ENCODE measurements around the gene DVL2.

The DVL2 gene

DNA sequence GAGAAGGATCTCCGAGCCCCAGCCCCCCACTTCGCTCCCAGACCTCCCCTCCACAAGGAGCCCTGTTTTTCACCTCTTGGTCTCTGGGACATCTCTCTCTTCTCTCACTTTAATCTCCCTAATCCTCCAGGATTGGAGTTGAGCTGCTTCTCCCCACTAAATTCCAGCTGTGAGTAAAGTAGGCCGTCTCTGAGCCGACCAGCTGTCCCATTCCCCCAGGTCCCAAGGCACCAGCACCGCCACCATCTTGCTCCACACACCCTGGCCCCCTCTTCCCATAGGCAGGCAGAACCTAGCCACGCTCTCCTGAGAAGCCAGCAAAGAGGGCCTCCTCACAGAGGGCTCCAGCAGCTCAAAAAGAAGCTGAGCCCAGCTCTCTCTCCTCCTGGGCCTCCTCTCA, 15.6 kb downstream of the DVL2 start:
- no peak for DNase-seq
- Histone ChIP-seq H3K18ac (ENCODE audit: low read depth in 1 of 2, low read length in 2 of 2) (peak overlapping the region; percentile 38 to 45), H3K27me3 (ENCODE audit: control insufficient read depth in 1 of 2, insufficient read depth in 1 of 2, low read length in 2 of 2) (no peaks in the 10 kb centered on the region), H3K36me3 (ENCODE audit: control insufficient read depth in 1 of 2, insufficient read depth in 2 of 2, low read depth in 1 of 2, low read length in 2 of 2) (peaks cover 28 to 31% of the 10 kb centered on the region in 2 experiments), H3K4me3 (ENCODE audit: insufficient read depth in 1 of 2, low read depth in 1 of 2, low read length in 2 of 2) (no peak overlapping the region), H3K9ac (ENCODE audit: low read length) (peak overlapping the region; percentile 96), H4K91ac (ENCODE audit: low read length) (peak overlapping the region; percentile 57), H2BK12ac (ENCODE audit: low read length in 2 of 2) (peak overlapping the region; percentile 70 to 75), H3K4ac (ENCODE audit: low read depth in 1 of 2, low read length in 2 of 2) (peak overlapping the region in 1 of 2 experiments; percentile 36), H3K9me3 (ENCODE audit: control insufficient read depth, low read length) (no peaks in the 10 kb centered on the region), H2BK5ac (ENCODE audit: low read depth, low read length, poor library complexity, severe bottlenecking) (no peak overlapping the region), H3K23ac (ENCODE audit: low read length in 2 of 2) (no peak overlapping the region), H3K4me2 (ENCODE audit: low read length, poor library complexity, severe bottlenecking) (no peak overlapping the region), H2BK120ac (ENCODE audit: low read depth, low read length) (peak overlapping the region; percentile 58), H3K4me1 (ENCODE audit: control insufficient read depth, insufficient read depth, low read depth, low read length) (peaks cover 62% of the 10 kb centered on the region), H3K14ac (ENCODE audit: low read length in 2 of 2) (no peak overlapping the region), H3K79me1 (replicated peaks; ENCODE audit: low read length, poor library complexity, severe bottlenecking) (peaks cover 18% of the 10 kb centered on the region), H2AK5ac (ENCODE audit: low read length, severe bottlenecking) (peak overlapping the region; percentile 38), H4K8ac (ENCODE audit: low read length) (peak overlapping the region; percentile 91), H3K27ac (ENCODE audit: low read length, poor library complexity, severe bottlenecking) (no peak overlapping the region), H2AFZ (ENCODE audit: low read depth, low read length) (no peak overlapping the region), H2BK15ac (ENCODE audit: low read depth, poor library complexity, severe bottlenecking) (no peak overlapping the region)
- WGBS = 84% methylated on average over 6 of the region's 6 CpGs

DNA sequence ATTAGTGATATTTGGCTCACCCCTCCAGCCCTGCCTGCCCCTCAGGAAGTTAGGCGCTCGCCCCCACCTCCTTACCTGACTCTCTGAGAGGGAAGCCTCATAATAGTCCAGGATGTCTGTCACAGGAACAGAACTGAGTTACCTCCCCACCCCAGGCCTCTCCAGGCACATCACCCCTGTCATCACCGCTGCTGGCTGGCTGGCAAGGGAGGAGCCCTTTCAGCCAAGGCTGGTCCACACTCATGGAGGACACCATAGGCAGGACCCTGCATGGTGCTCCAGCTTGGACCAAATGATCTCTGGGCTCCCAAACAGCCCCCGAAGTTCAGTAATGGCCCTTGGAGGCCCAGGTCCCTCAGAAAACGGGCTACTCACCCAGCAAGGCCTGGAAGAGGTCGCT, 16.2 kb downstream of the DVL2 start:
- no peak for DNase-seq
- peak overlapping the region; percentile 84 to 86 for H3K18ac ChIP-seq (ENCODE audit: low read depth in 1 of 2, low read length in 2 of 2)
- H3K9ac ChIP-seq (ENCODE audit: low read length) = peak overlapping the region; percentile 94
- peak overlapping the region; percentile 21 for H3K27ac ChIP-seq (ENCODE audit: low read length, poor library complexity, severe bottlenecking)
- peaks cover 19% of the 10 kb centered on the region for H3K79me1 ChIP-seq (replicated peaks; ENCODE audit: low read length, poor library complexity, severe bottlenecking)
- peak overlapping the region; percentile 27 to 81 for H3K4me3 ChIP-seq (ENCODE audit: insufficient read depth in 1 of 2, low read depth in 1 of 2, low read length in 2 of 2)
- peak overlapping the region; percentile 82 for H2BK120ac ChIP-seq (ENCODE audit: low read depth, low read length)
- peak overlapping the region in 1 of 2 experiments; percentile 12 for H3K14ac ChIP-seq (ENCODE audit: low read length in 2 of 2)
- peak overlapping the region; percentile 91 for H4K8ac ChIP-seq (ENCODE audit: low read length)
- peak overlapping the region; percentile 80 for H2AK5ac ChIP-seq (ENCODE audit: low read length, severe bottlenecking)
- H3K23ac ChIP-seq (ENCODE audit: low read length in 2 of 2) = peak overlapping the region in 1 of 2 experiments; percentile 60
- peaks cover 22 to 25% of the 10 kb centered on the region in 2 experiments for H3K36me3 ChIP-seq (ENCODE audit: control insufficient read depth in 1 of 2, insufficient read depth in 2 of 2, low read depth in 1 of 2, low read length in 2 of 2)
- peak overlapping the region; percentile 73 for H3K4me2 ChIP-seq (ENCODE audit: low read length, poor library complexity, severe bottlenecking)
- peak overlapping the region; percentile 18 to 56 for H2BK12ac ChIP-seq (ENCODE audit: low read length in 2 of 2)
- peaks cover 59% of the 10 kb centered on the region for H3K4me1 ChIP-seq (ENCODE audit: control insufficient read depth, insufficient read depth, low read depth, low read length)
- no peaks in the 10 kb centered on the region for H3K27me3 ChIP-seq (ENCODE audit: control insufficient read depth in 1 of 2, insufficient read depth in 1 of 2, low read length in 2 of 2)
- H3K9me3 ChIP-seq (ENCODE audit: control insufficient read depth, low read length) = no peaks in the 10 kb centered on the region
- no peak overlapping the region for H2BK5ac ChIP-seq (ENCODE audit: low read depth, low read length, poor library complexity, severe bottlenecking)
- H4K91ac ChIP-seq (ENCODE audit: low read length) = peak overlapping the region; percentile 48
- 86% methylated on average over 6 of the region's 6 CpGs for WGBS
- peak overlapping the region; percentile 29 to 76 for H3K4ac ChIP-seq (ENCODE audit: low read depth in 1 of 2, low read length in 2 of 2)
- H2AFZ ChIP-seq (ENCODE audit: low read depth, low read length) = no peak overlapping the region
- peak overlapping the region; percentile 98 for H2BK15ac ChIP-seq (ENCODE audit: low read depth, poor library complexity, severe bottlenecking)

DNA sequence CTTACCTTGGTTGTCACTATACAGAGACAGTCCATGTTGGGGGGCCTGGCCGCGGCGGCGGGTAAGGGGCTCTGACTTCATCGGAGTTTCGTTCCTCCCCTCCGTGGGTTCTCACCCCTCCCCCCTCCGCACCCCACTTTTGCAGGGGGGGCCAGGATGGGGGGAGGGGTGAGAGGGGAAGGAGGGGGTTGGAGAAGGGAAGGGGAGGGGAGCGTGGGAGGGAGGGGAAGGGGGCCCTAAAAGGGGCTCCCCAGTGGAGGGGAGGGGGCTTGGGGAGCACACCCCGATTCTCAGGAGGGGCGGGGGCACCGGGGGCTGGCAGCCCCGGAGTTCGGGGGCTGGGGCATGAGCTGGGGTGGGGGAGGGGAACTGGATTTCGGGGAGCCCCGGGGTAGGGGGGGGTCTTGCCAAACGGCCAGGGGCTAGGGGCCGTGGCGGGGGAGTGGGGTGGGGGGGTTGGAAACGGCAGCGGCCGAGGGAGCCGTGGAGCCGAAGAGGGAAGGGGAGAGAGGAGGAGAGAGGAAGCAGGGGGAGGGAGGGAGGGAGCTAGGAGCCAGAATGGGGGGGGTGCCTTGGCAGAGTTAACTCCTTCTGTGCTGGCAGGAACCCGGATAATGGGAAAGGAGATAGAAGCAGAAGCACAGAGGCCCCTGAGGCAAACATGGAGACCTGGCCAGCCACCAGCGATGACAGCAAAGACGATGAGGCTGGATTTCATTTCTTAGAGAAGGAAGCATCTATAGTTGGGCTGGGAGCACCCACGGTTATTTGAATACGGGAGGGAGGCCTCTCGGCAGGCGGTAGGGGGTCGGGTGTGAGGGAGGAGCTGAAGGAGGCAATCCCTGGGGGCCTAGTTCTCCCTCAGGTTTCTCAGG, 17.0 kb downstream of the DVL2 start:
- no peak overlapping the region for H2AFZ ChIP-seq (ENCODE audit: low read depth, low read length)
- no peaks in the 10 kb centered on the region for H3K27me3 ChIP-seq (ENCODE audit: control insufficient read depth in 1 of 2, insufficient read depth in 1 of 2, low read length in 2 of 2)
- peak overlapping the region; percentile 79 for H4K8ac ChIP-seq (ENCODE audit: low read length)
- H2BK120ac ChIP-seq (ENCODE audit: low read depth, low read length) = peak overlapping the region; percentile 98
- peak overlapping the region; percentile 29 to 76 for H3K4ac ChIP-seq (ENCODE audit: low read depth in 1 of 2, low read length in 2 of 2)
- H3K4me3 ChIP-seq (ENCODE audit: insufficient read depth in 1 of 2, low read depth in 1 of 2, low read length in 2 of 2) = peak overlapping the region; percentile 66 to 85
- peak overlapping the region; percentile 37 to 86 for H3K18ac ChIP-seq (ENCODE audit: low read depth in 1 of 2, low read length in 2 of 2)
- peak overlapping the region; percentile 18 to 59 for H2BK12ac ChIP-seq (ENCODE audit: low read length in 2 of 2)
- peak overlapping the region; percentile 94 for H3K9ac ChIP-seq (ENCODE audit: low read length)
- H2BK15ac ChIP-seq (ENCODE audit: low read depth, poor library complexity, severe bottlenecking) = peak overlapping the region; percentile 93
- H4K91ac ChIP-seq (ENCODE audit: low read length) = peak overlapping the region; percentile 48
- peaks cover 14 to 17% of the 10 kb centered on the region in 2 experiments for H3K36me3 ChIP-seq (ENCODE audit: control insufficient read depth in 1 of 2, insufficient read depth in 2 of 2, low read depth in 1 of 2, low read length in 2 of 2)
- no peaks in the 10 kb centered on the region for H3K9me3 ChIP-seq (ENCODE audit: control insufficient read depth, low read length)
- peak overlapping the region; percentile 21 for H3K27ac ChIP-seq (ENCODE audit: low read length, poor library complexity, severe bottlenecking)
- 4% methylated on average over 22 of the region's 32 CpGs for WGBS
- H3K4me2 ChIP-seq (ENCODE audit: low read length, poor library complexity, severe bottlenecking) = peak overlapping the region; percentile 92
- peak overlapping the region; percentile 80 for H2AK5ac ChIP-seq (ENCODE audit: low read length, severe bottlenecking)
- peaks cover 17% of the 10 kb centered on the region for H3K79me1 ChIP-seq (replicated peaks; ENCODE audit: low read length, poor library complexity, severe bottlenecking)
- DNase-seq = peak; percentile 81
- peak overlapping the region in 1 of 2 experiments; percentile 53 for H3K14ac ChIP-seq (ENCODE audit: low read length in 2 of 2)
- peaks cover 51% of the 10 kb centered on the region for H3K4me1 ChIP-seq (ENCODE audit: control insufficient read depth, insufficient read depth, low read depth, low read length)
- H3K23ac ChIP-seq (ENCODE audit: low read length in 2 of 2) = no peak overlapping the region
- no peak overlapping the region for H2BK5ac ChIP-seq (ENCODE audit: low read depth, low read length, poor library complexity, severe bottlenecking)

All from mesenchymal stem cell (in vitro differentiated cells and primary cell).